ENCODE data around the gene REEP5. TPM values are rescaled to one million over a fixed set of nuclear protein-coding genes. Genes with fewer than 3 reads are reported as not detected.

REEP5 gene
- total RNA-seq, 2 experiments from 2014 or later: 44.3 to 50.4 TPM

- no peaks in the 10 kb centered on the region for H3K9me3 Mint-ChIP-seq (ENCODE audit: low read depth)
- peak; percentile 91 for ATAC-seq
- peaks cover 36% of the 10 kb centered on the region for H3K4me1 Mint-ChIP-seq
- no peaks in the 10 kb centered on the region for H3K36me3 Mint-ChIP-seq (ENCODE audit: low read depth)
- ChIA-PET POLR2A (no interaction called here), CTCF (no interaction called here)
- no peak overlapping the region for H3K4me3 Mint-ChIP-seq
- peak; percentile 60 for DNase-seq
- H3K27me3 Mint-ChIP-seq: no peaks in the 10 kb centered on the region
- no peak overlapping the region for H3K27ac Mint-ChIP-seq
- intact Hi-C loops (cut with DNase I, micrococcal nuclease): no loop called here
Observed at GRCh38 chr5:112958093-112959088, 36.4 kb upstream of the REEP5 start.

DNA sequence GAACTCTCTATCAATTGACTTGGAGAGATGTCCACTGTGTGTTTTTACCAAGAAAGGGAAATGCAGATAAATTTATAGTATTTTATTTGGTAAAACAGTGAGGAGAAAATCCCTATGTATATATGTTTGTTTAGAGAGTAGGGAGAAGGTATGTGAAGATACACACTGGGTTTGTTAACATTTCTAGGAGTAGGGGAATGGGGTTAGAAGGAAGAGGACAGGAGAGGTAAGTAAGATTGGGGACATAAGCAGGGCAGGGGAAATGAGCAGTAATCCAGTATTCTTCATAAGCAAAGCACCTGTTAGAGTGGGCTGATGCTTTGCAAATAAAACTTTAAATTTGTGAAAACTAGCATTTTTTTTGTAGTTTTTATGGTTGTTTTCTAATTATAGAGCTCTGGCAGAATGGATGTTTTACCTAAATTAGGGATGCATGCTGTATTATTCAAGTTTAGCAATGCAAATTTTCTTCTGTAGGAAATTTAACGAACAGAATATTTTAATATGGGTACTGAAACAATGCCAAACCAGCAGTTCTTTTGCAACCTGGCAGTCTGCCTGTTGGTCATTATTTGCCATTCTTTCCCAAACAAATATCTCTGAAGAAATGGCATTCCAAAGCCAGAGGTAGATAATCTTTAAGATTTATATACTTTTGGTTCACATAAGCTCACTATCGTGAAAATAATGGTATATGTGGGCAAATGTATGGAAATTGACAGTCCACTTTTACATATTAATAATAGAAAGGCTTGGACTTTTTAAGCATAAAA is 35.2 kb upstream of the REEP5 start:
- POLR2A ChIA-PET: no interaction called here
- H3K4me1 Mint-ChIP-seq: peaks cover 27% of the 10 kb centered on the region
- CTCF ChIA-PET: interaction anchor here (0.6 kb wide), 1 partner anchor 32 kb away, joined by 3 read pairs; no protein-coding TSS in a partner anchor
- ATAC-seq (no peak), DNase-seq (no peak)
- H3K4me3 Mint-ChIP-seq: no peak overlapping the region
- no peaks in the 10 kb centered on the region for H3K9me3 Mint-ChIP-seq (ENCODE audit: low read depth)
- no peaks in the 10 kb centered on the region for H3K36me3 Mint-ChIP-seq (ENCODE audit: low read depth)
- H3K27me3 Mint-ChIP-seq: no peaks in the 10 kb centered on the region
- no peak overlapping the region for H3K27ac Mint-ChIP-seq
- intact Hi-C loops (cut with DNase I, micrococcal nuclease): no loop called here

- intact Hi-C loops (cut with DNase I, micrococcal nuclease): no loop called here
- CTCF ChIA-PET: interaction anchor here (0.6 kb wide), 1 partner anchor 31 kb away, joined by 3 read pairs; no protein-coding TSS in a partner anchor
- H3K9me3 Mint-ChIP-seq (ENCODE audit: low read depth): no peaks in the 10 kb centered on the region
- no peak overlapping the region for H3K27ac Mint-ChIP-seq
- ATAC-seq: no peak
- DNase-seq: no peak
- H3K4me3 Mint-ChIP-seq: no peak overlapping the region
- POLR2A ChIA-PET: no interaction called here
- peaks cover 27% of the 10 kb centered on the region for H3K4me1 Mint-ChIP-seq
- H3K27me3 Mint-ChIP-seq: no peaks in the 10 kb centered on the region
- H3K36me3 Mint-ChIP-seq (ENCODE audit: low read depth): no peaks in the 10 kb centered on the region
Observed at GRCh38 chr5:112956606-112957005, 34.6 kb upstream of the REEP5 start.

GRCh38 chr5:112951124-112951702 is 29.2 kb upstream of the REEP5 start:
- H3K27ac Mint-ChIP-seq: no peak overlapping the region
- peaks cover 5% of the 10 kb centered on the region for H3K4me1 Mint-ChIP-seq
- intact Hi-C loops (cut with DNase I, micrococcal nuclease): no loop called here
- peak; percentile 67 for DNase-seq
- ATAC-seq: peak; percentile 87
- no peaks in the 10 kb centered on the region for H3K9me3 Mint-ChIP-seq (ENCODE audit: low read depth)
- H3K27me3 Mint-ChIP-seq: no peaks in the 10 kb centered on the region
- POLR2A ChIA-PET: interaction anchor here (0.8 kb wide), 1 partner anchor 72 kb away, joined by 8 read pairs; no protein-coding TSS in a partner anchor
- CTCF ChIA-PET: interaction anchor here (0.5 to 0.7 kb wide), 5 partner anchors 11 to 49 kb away, joined by 3 to 4 read pairs (median 3); partner anchors contain the start of gene DCP2
- H3K36me3 Mint-ChIP-seq (ENCODE audit: low read depth): no peaks in the 10 kb centered on the region
- no peak overlapping the region for H3K4me3 Mint-ChIP-seq

DNA sequence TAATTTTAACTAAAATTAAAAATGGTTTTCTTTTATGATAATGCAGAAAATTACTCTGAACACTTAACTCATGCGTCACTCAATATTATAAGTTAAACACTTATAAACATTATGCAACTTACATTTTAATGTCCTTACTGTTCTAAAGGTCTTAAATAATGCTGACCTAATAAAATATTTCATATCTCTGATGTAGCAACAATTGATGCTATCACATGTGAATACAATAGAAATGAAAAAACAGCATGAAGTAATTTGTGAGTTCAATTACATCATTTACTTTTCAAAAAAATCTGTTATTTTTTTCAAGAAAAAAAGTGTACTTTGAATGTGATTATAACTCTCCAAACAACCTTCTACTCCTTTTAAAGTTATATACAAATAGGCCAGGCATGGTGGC is 26.4 kb upstream of the REEP5 start:
- ATAC-seq: no peak
- Mint-ChIP-seq H3K27me3 (no peaks in the 10 kb centered on the region), H3K4me3 (no peak overlapping the region), H3K36me3 (ENCODE audit: low read depth) (no peaks in the 10 kb centered on the region), H3K9me3 (ENCODE audit: low read depth) (no peaks in the 10 kb centered on the region), H3K4me1 (peaks cover 13% of the 10 kb centered on the region), H3K27ac (no peak overlapping the region)
- intact Hi-C loops (cut with DNase I, micrococcal nuclease): no loop called here
- DNase-seq: no peak
- ChIA-PET POLR2A (no interaction called here), CTCF (interaction anchor here (1.2 kb wide), 1 partner anchor 45 kb away, joined by 5 read pairs; no protein-coding TSS in a partner anchor)

DNA sequence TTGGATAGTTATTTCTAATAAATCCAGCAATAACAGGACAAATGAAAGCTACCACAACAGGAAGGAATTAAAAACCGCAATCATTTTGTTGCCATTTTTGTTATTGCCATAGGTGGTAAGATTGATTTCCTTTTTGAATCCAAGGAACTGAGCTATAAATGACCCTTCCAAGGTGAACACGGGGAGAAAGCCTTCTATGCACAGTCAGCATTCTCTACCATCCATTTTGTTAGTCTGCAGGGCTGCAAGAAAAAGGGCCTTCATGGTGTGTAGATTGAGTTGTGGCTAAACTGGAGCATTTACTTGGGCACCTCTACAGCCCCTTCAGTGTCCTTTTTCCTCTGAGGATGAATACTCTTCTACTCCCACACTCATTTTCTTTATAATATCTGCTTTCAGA is 18.6 kb upstream of the REEP5 start:
- H3K27ac Mint-ChIP-seq: no peak overlapping the region
- no peaks in the 10 kb centered on the region for H3K27me3 Mint-ChIP-seq
- CTCF ChIA-PET: interaction anchor here (0.6 to 0.7 kb wide), 4 partner anchors 11 to 53 kb away, joined by 3 read pairs; no protein-coding TSS in a partner anchor
- H3K36me3 Mint-ChIP-seq (ENCODE audit: low read depth): no peaks in the 10 kb centered on the region
- ATAC-seq (no peak), DNase-seq (no peak)
- intact Hi-C loops (cut with DNase I, micrococcal nuclease): no loop called here
- H3K4me1 Mint-ChIP-seq: peaks cover 3% of the 10 kb centered on the region
- no peaks in the 10 kb centered on the region for H3K9me3 Mint-ChIP-seq (ENCODE audit: low read depth)
- no peak overlapping the region for H3K4me3 Mint-ChIP-seq
- POLR2A ChIA-PET: no interaction called here

GRCh38 chr5:112938286-112938685 is 16.3 kb upstream of the REEP5 start:
- Mint-ChIP-seq H3K27me3 (no peaks in the 10 kb centered on the region), H3K4me1 (peaks cover 11% of the 10 kb centered on the region), H3K4me3 (no peak overlapping the region), H3K9me3 (ENCODE audit: low read depth) (peaks cover 2% of the 10 kb centered on the region), H3K36me3 (ENCODE audit: low read depth) (no peaks in the 10 kb centered on the region), H3K27ac (no peak overlapping the region)
- intact Hi-C loops (cut with DNase I, micrococcal nuclease): no loop called here
- DNase-seq: no peak
- CTCF ChIA-PET: no interaction called here
- no peak for ATAC-seq
- POLR2A ChIA-PET: no interaction called here

DNA sequence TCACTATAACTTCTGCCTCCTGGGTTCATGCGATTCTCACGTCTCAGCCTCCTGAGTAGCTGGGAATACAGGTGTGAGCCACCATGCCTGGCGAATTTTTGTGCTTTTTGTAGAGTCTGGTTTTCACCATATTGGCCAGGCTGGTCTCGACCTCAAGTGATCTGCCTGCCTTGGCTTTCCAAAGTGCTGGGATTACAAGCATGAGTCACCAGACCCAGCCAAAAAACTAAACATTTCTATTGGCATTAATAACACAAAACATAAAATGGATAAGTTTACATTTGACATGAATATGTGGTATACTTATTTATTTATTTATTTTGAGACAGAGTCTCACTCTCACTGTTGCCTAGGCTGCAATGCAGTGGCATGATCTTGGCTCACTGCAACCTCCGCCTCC is 13.6 kb upstream of the REEP5 start:
- ChIA-PET CTCF (interaction anchor here (0.6 to 0.8 kb wide), 2 partner anchors 155 to 580 kb away, joined by 3 read pairs; no protein-coding TSS in a partner anchor), POLR2A (no interaction called here)
- Mint-ChIP-seq H3K4me3 (no peak overlapping the region), H3K36me3 (ENCODE audit: low read depth) (peaks cover under 1% of the 10 kb centered on the region), H3K27me3 (no peaks in the 10 kb centered on the region), H3K4me1 (peaks cover 19% of the 10 kb centered on the region), H3K27ac (no peak overlapping the region), H3K9me3 (ENCODE audit: low read depth) (peaks cover 2% of the 10 kb centered on the region)
- DNase-seq: no peak
- intact Hi-C loops (cut with DNase I, micrococcal nuclease): no loop called here
- no peak for ATAC-seq

GRCh38 chr5:112934366-112934663 is 12.3 kb upstream of the REEP5 start:
- CTCF ChIA-PET: interaction anchor here (0.6 to 1.2 kb wide), 3 partner anchors 42 to 75 kb away, joined by 3 read pairs; no protein-coding TSS in a partner anchor
- DNase-seq (no peak), ATAC-seq (peak; percentile 30)
- no peak overlapping the region for H3K27ac Mint-ChIP-seq
- H3K4me1 Mint-ChIP-seq: peaks cover 32% of the 10 kb centered on the region
- H3K9me3 Mint-ChIP-seq (ENCODE audit: low read depth): peaks cover 2% of the 10 kb centered on the region
- H3K36me3 Mint-ChIP-seq (ENCODE audit: low read depth): peaks cover 3% of the 10 kb centered on the region
- no peaks in the 10 kb centered on the region for H3K27me3 Mint-ChIP-seq
- intact Hi-C loops (cut with DNase I, micrococcal nuclease): no loop called here
- POLR2A ChIA-PET: no interaction called here
- H3K4me3 Mint-ChIP-seq: no peak overlapping the region

GRCh38 chr5:112933651-112934365 is 11.8 kb upstream of the REEP5 start:
- H3K27me3 Mint-ChIP-seq: no peaks in the 10 kb centered on the region
- peaks cover 2% of the 10 kb centered on the region for H3K9me3 Mint-ChIP-seq (ENCODE audit: low read depth)
- H3K4me3 Mint-ChIP-seq: no peak overlapping the region
- ATAC-seq (peak; percentile 42), DNase-seq (no peak)
- intact Hi-C loops (cut with DNase I, micrococcal nuclease): no loop called here
- H3K4me1 Mint-ChIP-seq: peaks cover 37% of the 10 kb centered on the region
- ChIA-PET CTCF (interaction anchor here (1.2 kb wide), 2 partner anchors 11 to 63 kb away, joined by 3 read pairs; no protein-coding TSS in a partner anchor), POLR2A (no interaction called here)
- H3K27ac Mint-ChIP-seq: no peak overlapping the region
- H3K36me3 Mint-ChIP-seq (ENCODE audit: low read depth): peaks cover 3% of the 10 kb centered on the region

- no peak for DNase-seq
- H3K27ac Mint-ChIP-seq: no peak overlapping the region
- peaks cover 2% of the 10 kb centered on the region for H3K9me3 Mint-ChIP-seq (ENCODE audit: low read depth)
- peaks cover 3% of the 10 kb centered on the region for H3K36me3 Mint-ChIP-seq (ENCODE audit: low read depth)
- intact Hi-C loops (cut with DNase I, micrococcal nuclease): no loop called here
- no peak for ATAC-seq
- CTCF ChIA-PET: interaction anchor here (1.2 kb wide), 1 partner anchor 10 kb away, joined by 3 read pairs; no protein-coding TSS in a partner anchor
- H3K4me3 Mint-ChIP-seq: no peak overlapping the region
- POLR2A ChIA-PET: no interaction called here
- peaks cover 44% of the 10 kb centered on the region for H3K4me1 Mint-ChIP-seq
- H3K27me3 Mint-ChIP-seq: no peaks in the 10 kb centered on the region
Observed at GRCh38 chr5:112933105-112933504, 11.1 kb upstream of the REEP5 start.

All from activated CD4-positive, alpha-beta T cell treated with anti-CD3 and anti-CD28 coated beads for 36 hours (primary cell).